GM12801 (cell line): Measurements from ENCODE around the gene TWNK.

Experiments used
- CTCF ChIP-seq: IDR thresholded peaks from one replicate; pipeline ENCODE4 v1.5.1; 2011; ENCODE audit warnings: control low read depth; ENCODE audit not compliant: insufficient read length; ENCODE audit errors: extremely low read depth

Gene TWNK

GRCh38 chr10:100977436-100977835 lies 9.9 kb upstream of the TWNK start:
- TF ChIP-seq CTCF = no peak

GRCh38 chr10:100978121-100978900 lies 9.0 kb upstream of the TWNK start:
- TF ChIP-seq CTCF = no peak

- no peak for TF ChIP-seq CTCF
Observed at GRCh38 chr10:100978901-100979195, 8.5 kb upstream of the TWNK start.

GRCh38 chr10:100979791-100980272 lies 7.5 kb upstream of the TWNK start:
- no peak for TF ChIP-seq CTCF

GRCh38 chr10:100980311-100980710 lies 7.0 kb upstream of the TWNK start:
- no peak for TF ChIP-seq CTCF

- no peak for TF ChIP-seq CTCF
Observed at GRCh38 chr10:100980711-100981110, 6.6 kb upstream of the TWNK start.

- TF ChIP-seq CTCF = no peak
Observed at GRCh38 chr10:100981178-100981772, 6.1 kb upstream of the TWNK start.
